HUDEP-2 (cell line): ENCODE measurements around the gene NOP10.
"Not testable (repeated sequence)": the region's sequence is repeated elsewhere in the genome, so short reads cannot be mapped to it uniquely, and the experiment has no call there.

Experiments
- DNase-seq, 76 experiments: peaks; one replicate each; lab custom pipeline; 2025; ENCODE audit not compliant: unreplicated experiment in 76 of 76; lab: John Stamatoyannopoulos, UW

NOP10 gene

DNA sequence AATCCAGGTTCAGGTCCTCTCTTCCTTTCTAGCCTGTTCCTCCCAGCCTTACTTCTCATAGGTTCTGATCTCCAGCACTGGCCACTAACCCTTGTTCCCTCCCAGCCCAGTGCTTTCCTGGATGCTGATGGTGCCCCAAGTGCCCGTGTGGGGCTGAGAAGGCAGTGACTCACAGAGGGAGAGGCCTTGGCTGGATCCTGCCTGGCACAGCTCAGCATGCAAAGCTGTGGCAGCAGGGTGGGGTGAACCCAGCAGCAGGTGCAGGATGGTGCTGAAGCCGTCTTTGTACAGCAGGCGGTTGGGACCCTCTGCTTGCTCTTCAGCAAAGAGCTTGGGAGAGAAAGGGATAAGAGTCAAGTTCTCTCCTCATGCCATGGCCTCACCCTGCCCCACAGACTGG is 16.5 kb upstream of the NOP10 start:
- DNase-seq, result peak in 1 of 76 experiments; percentile 3

DNA sequence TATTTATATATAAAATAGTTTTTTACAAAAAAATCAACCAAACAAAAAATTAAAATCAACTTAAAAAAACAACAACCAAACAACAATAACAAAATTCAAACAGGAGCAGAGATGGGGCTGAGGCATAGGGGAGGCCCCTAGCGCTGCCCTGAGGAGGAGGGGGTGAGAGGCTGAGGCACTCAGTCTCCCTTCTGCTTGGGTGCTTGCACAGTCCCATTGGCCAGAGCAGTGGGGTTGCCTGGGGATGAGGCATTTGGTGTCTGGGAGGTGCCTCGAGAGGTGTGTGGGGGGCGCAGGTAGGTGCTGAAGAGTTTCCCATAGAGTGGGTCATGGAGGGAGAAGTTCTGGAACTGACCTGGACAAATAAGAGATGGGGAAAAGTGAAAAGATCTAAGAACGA is 16.0 kb upstream of the NOP10 start:
- DNase-seq, result no peak

DNA sequence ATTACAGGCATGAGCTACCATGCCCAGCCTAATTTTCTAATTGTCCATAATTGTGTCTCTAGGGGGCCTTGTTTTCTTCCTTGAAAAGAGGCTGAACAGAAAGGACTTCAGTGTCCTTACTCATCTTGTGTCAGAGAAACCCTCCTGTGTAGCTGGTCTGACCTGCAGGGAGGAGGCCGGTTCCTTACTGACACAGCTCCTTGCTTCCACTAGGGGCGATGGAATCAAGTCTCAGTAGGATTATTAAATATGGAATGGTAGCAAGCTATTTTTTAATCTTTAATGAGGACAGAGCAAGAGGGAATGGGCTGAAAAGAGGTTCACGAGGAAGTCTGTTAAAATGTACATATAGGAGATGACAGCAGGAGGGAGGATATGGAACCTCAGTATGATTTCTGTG is 15.4 kb upstream of the NOP10 start:
- DNase-seq, result peak in 2 of 76 experiments; percentile 11 to 12

DNA sequence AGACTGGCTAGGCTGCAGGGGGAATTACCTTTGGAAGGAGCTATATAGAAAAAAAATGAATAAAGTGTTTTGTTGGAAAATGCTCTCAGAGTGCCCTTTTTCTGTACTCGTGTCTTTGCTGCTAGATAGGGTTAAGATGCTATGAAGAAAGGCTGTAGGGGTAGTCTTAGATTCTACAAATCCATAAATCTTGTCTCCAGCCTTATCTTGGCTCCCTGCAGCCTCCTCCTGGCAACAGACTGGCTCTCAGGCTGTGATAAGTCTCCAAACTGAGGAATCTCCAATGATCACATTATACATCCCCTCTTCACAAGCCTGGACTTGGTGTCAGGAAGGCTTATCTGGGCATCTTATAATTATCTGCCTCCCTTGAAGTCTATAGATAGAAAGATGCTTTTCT is 14.7 kb upstream of the NOP10 start:
- no peak for DNase-seq

DNA sequence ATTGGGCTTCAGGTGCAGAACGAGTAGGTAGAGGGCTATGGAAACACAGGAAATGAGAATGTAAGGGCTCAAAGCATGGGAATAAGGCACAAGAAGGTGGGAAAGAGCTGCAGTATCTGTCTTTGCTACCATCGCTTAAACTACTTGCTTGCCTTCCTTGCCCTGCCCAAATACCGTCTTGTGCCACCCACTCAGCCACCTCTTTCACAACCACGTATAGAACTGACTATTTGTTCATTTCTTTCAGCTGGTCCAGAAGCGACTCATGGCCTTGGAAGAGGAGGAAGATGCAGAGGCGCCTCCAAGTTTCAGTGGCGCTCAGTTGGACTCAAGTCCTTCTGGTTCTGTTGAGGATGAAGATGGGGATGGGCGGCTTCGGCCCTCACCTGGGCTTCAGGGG is 12.3 kb upstream of the NOP10 start:
- DNase-seq, result no peak

DNA sequence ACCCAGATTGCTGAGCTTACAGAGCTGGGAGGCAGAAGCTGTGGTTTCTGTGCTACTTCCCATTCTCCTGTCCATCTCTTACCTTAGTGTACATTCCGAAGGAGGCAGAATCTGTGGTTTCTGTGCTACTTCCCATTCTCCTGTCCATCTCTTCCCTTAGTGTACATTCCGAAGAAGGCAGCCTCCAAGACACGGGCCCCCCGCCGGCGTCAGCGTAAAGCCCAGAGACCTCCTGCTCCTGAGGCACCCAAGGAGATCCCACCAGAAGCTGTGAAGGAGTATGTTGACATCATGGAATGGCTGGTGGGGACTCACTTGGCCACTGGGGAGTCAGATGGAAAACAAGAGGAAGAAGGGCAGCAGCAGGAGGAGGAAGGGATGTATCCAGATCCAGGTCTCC is 11.3 kb upstream of the NOP10 start:
- DNase-seq, result no peak

DNA sequence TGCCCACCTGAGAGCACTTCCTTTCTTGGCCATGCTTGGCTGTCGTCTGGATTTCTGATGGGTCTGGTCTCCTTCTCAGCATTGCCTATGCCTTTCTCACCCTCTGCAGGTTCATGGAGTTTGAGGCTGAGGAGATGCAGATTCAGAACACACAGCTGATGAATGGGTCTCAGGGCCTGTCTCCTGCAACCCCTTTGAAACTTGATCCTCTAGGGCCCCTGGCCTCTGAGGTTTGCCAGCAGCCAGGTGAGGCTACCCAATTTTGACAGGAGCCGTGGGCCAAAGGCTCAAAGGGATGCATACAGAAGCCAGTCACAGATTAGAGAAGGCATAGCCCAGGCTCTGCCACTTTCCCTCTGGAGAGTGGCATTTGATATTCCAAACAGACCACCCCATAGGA is 10.7 kb upstream of the NOP10 start:
- DNase-seq, result no peak

DNA sequence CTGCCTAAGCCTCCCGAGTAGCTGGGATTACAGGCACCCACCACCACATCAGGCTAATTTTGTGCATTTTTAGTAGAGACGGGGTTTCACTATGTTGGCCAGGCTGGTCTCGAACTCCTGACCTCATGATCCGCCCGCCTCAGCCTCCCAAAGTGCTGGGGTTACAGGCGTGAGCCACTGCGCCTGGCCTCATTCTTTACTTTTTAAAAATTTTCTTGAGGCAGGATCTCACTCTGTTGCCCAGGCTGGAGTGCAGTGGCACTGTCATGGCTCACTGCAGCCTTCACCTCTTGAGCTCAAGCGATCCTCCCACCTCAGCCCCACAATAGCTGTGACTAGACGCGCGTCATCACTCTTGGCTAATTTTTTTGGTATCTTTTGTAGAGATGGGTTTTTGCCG is 10.1 kb upstream of the NOP10 start:
- DNase-seq, result not testable (repeated sequence)

DNA sequence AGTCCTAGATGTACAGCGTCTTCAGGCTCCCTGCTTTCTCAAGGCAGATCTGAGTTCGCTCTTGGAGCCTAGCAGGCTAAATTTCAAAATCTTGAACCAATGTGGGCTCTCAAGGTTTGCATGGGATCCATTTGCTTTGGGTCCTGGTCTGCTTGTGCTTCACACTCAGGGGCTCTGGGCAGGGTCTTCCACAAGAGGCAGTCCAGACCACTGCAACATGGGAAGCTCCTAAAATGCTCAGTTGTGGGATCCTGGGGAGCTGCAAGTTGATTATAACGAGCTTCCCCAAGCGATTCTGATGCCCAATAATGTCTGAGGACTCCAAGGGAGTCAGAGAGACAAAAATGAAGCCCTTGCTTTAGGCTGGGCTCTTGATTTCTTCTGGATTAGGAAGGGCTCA is 6.8 kb upstream of the NOP10 start:
- no peak for DNase-seq

DNA sequence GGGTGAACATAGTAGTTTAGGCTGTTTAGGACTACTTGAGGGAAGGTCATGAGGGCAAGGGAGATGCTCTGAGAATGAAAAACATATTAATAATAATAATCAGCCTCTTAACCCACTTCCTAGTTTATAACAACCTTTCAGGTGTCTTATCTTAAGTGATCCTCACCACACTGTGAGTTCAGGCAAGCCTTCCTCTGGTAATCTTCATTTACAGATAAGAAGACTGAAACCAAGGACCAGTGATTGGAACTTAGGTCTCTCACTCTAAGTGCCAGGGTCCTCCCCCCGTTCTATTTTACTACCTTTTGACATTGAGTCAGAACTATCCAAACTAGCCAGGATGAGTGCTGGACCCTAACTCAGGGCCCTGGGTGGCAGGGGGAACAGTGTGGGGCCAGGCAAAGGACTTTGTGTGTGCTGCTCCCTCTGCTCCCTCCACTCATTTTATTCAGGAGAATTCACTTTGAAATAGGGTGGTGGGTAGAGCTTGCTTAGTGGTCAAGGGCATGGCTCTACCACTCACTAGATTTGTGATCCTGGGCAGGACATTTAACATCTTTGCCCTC is 5.9 kb upstream of the NOP10 start:
- no peak for DNase-seq

DNA sequence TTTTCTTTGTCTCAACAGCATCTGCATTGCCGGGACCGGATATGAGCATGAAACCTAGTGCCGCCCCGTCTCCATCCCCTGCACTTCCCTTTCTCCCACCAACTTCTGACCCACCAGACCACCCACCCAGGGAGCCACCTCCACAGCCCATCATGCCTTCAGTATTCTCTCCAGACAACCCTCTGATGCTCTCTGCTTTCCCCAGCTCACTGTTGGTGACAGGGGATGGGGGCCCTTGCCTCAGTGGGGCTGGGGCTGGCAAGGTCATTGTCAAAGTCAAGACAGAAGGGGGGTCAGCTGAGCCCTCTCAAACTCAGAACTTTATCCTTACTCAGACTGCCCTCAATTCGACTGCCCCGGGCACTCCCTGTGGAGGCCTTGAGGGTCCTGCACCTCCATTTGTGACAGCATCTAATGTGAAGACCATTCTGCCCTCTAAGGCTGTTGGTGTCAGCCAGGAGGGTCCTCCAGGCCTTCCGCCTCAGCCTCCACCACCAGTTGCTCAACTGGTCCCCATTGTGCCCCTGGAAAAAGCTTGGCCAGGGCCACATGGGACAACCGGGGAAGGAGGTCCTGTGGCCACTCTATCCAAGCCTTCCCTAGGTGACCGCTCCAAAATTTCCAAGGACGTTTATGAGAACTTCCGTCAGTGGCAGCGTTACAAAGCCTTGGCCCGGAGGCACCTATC is 5.2 kb upstream of the NOP10 start:
- no peak for DNase-seq

DNA sequence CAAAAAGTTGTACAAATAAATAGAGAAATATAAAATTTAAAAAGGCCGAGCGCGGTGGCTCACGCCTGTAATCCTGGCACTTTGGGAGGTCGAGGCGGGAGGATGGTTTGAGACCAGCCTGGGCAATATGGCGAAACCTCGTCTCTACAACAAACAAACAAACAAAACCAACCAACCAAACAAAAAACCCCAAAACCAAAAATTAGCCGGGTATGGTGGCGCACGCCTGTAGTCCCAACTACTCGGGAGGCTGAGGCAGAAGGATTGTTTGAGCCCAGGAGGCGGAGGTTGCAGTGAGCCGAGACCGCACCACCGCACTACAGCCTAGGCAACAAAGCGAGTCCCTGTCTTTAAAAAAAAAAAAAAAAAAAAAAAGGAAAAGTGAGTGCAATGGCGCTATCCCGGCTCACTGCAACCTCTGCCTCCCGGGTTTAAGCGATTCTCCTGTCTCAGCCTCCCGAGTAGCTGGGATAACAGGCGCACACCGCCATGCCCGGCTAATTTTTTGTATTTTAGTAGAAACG is 661 bp downstream of the NOP10 start:
- peak in 1 of 76 experiments; percentile 7 for DNase-seq

DNA sequence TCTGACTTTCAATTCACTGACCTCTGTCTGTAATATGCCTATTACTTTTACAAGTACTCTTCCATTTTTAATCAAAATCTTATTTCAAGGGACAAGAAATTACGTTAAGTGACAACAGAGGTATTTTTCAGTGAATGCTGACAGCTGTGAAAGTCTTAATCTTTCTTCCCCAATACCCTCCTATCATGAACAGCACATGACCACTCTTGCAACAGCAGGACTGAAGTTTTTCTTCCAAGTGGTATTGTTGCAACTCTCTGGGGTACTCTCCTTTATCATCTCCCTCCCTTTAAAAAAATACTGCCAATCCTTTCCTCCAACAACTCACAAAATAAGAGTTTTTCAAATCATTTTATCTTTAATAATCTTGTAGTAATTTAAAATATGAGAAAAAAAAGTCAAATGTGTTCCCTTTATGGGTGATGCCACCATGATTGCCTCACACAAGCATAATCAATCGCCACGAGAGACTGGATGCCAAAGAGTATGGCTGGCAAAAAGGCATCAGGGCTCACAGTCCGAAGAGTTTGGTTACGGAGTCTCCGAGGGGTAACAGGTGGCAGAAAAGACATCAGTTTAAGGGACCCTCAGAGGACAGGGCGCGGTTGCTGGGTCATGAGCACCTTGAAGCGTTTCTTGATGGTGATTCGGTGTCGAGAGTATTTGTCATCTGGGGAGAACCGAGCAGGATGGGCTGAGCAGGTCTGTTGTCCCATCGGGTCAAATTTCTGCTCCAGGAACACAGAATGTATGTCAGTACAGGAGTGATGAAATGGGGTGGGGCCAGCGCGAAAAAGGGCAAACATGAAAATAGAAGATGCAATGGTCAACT is 1.3 kb downstream of the NOP10 start:
- DNase-seq, result no peak

DNA sequence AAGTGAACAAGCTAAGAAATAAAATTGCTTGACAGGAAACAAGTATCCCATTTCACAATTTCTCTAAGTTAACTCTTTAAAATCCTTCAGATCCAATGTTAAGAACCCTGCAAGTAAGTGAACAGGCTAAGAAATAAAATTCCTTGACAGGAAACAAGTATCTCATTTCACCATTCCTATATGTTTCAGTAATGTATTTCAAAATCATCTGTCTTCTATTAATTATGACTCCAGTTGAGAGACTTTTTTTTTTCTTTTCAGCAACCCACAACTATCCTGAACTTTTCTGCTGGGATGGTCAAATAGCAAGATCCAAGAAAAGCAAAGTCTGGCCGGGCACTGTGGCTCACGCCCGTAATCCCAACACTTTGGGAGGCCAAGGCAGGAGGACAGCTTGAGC is 3.0 kb downstream of the NOP10 start:
- DNase-seq, result no peak

DNA sequence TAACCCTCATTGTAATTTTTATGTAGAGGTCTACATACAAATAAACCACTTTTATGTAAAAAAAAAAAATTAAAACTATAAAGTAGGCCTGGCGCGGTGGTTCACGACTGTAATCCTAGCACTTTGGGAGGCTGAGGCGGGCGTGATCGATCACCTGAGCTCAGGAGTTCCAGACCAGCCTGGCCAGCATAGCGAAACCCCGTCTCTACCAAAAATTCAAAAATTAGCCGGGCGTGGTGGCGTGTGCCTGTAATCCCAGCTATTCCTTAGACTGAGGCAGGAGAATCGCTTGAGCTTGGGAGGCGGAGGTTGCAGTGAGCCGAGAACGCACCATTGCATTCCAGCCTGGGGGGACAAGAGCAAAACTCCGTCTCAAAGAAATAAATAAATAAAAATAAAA is 4.6 kb downstream of the NOP10 start:
- DNase-seq, result no peak

DNA sequence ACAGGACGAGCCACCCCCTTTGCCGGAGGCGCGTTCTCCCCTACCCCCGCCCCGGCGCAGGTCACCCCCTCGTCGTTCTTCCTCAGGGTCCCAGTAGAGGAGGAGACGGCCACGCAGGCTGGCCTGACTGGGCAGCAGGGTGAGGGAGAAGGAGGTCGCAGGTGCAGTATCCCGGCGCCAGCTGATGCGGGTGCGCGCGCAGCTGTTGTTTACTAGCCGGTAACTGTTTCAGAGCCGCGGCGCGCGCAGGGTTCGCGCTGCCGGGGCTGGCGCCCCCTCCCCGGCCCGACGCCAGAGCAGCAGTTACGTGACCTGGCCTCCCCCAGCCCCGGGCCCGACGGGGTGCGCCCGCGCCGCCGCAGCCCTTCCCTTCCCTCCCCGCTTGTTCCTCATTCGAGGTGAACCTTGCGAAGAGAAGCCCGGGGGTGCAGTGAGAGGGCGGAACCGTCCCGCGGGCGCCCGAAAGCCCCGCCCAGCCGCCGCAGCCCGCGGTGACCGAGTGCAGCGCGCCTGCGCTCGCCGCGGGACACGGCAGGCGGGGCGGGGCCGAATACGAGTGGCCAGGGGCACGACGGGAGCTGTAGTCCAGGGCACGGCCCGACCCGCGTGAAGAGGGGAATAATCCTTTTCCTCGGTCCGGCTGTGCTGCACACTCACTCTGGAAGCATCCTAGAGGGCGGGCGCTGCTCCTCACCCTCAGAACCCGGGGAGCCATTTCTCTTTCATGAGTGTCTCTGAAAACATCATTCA is 5.2 kb downstream of the NOP10 start, which contains the start of gene SLC12A6:
Gene SLC12A6 (minus strand): TSS at position 225 of the 750 bp plus-strand sequence. CDS start 1,101 bp downstream, outside the sequence.
- peak in 73 of 76 experiments; percentile 33 to 92 (median 84) for DNase-seq

DNA sequence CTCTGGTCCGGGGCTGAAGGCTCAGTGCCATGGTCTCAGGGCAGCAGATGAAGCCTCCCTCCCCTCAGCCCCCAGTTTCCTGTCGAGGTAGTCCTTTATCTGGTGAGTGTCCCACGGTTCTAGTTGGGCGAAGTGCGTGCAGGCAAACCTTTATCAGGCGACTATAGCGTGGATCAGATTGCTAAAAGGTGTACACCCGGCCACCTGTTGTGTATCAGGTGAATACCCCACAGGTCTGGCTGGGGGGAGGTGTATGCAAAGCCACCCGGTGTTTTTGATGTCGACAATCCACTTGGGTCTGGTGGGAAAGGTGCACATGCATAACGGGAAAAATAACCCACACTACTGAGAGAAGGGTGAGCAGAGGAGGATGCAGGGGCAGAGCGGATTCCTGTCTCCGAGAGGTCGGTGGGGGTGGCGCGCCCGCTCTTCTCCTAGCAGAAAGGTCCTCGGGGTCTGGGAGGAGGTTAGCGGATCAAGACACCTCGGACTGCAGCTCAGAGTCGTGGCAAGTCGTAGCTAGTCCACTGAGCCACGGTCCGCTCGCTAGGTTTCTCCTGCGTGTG is 5.9 kb downstream of the NOP10 start:
- DNase-seq, result peak in 15 of 76 experiments; percentile 15 to 59 (median 42)

DNA sequence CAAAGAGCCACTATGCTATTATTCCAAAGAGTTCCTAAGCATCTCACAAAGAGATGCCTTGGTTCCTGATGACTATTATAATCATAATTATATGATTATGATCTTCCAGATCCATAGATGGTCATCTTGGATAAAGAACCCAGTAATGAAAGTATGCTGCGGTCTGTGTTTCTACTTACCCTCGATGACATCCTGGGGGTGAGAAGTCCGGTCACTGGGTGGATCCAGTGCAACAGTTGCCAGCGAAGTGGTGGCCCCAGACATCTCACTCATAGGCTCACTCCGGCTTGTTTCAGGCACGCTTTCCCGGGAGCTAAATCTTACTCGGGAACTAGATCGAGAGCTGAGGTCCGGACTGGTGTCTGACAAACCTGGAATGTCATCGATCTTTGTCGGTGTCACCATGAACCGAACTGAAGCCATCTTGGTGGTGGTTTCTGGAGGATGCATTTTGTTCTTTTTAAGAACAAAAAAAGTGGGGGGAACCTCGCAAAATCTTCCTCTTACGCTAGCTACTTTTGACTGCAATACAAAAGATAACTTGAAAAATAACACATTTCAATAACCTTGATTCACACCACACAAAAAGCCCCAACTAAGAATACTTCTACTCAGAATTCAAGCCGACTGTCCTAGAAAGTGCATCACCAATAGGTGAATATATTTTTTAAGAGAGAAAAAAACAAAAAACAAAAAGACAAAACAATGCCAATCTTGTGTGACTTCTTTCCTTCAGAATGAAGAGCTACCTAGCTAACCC is 6.5 kb downstream of the NOP10 start:
- peak in 12 of 76 experiments; percentile 5 to 27 (median 16) for DNase-seq

DNA sequence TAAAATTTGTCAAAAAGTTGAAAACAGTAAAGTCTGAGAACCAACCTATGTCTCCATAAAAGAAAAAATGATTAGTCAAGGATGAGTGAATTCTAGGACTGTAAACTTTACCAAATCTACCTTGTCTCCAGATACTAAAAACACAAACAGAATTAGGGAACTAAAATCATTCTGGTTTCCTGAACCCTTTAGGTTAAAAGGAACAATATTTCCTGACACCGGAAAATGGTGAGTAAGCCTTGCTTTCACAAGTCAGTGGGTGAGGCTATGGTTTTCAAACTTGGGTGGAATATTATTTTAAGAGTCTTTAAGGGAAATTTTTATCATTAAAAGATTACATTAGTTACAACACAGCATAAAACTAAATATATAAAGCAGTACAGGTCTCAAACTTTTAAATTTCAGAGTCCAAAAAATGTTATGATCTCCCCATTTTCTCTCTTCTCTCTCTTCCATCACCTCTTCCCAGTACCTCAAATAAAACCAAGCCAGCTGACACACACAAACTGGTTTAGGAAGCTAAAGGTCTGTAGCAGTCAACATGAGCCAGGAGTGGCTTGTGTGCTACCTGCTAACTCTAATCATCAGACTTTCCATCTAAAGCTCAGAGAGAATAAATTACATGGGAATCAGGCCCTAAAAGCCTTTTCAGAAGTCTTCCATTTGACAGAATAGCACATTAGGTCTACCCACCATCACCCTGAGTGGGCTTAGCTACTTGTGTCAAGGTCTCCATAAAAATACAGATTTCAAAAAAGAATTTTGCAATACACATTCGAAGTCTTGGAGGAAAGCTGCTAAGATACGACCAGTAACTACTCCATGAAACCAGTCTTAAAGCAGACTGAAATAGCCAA is 7.5 kb downstream of the NOP10 start:
- DNase-seq, result peak in 6 of 76 experiments; percentile 6 to 37 (median 28)
